IMR-90 (cell line): ENCODE data around the gene SYPL1. TPM values are rescaled to one million over a fixed set of nuclear protein-coding genes. Genes with fewer than 3 reads are reported as not detected.

ENCODE experiments used
- ATAC-seq: fragments of 200-7000 bp; cut with Tn5 transposase; 2 replicates; pipeline ENCODE4 v1.9.1; 2020; ENCODE audit warnings: low read depth, mild to moderate bottlenecking, moderate library complexity
- BruUV-seq: library from RNA; stranded (reverse); fragments of 400-500 nt; replicated peaks from 2 replicates; lab custom pipeline; 2021; lab: Mats Ljungman, UMichigan
- CTCF ChIA-PET: fragments of 300-600 bp; formaldehyde crosslinking; extraction: SDS; loops from one replicate; lab custom pipeline; 2021; ENCODE audit warnings: antibody characterized with exemption; lab: Yijun Ruan, JAX
- POLR2A ChIA-PET: fragments of 300-600 bp; sonication (Branson Sonifier 250); formaldehyde crosslinking; loops from one replicate; lab custom pipeline; 2022; ENCODE audit warnings: antibody characterized with exemption; ENCODE audit not compliant: unreplicated experiment; lab: Charles Lee
- DNase-seq: peaks from one replicate; pipeline ENCODE4 v3.0.0; 2013
- H2AFZ ChIP-seq: replicated peaks from 2 replicates; pipeline ENCODE3; 2013; ENCODE audit warnings: low read length, mild to moderate bottlenecking; ENCODE audit not compliant: poor library complexity
- H2AK5ac ChIP-seq: 2 replicates; pipeline ENCODE4 v1.6.1; 2013; ENCODE audit warnings: low read depth, low read length, inconsistent platforms
- H2AK9ac ChIP-seq: replicated peaks from 2 replicates; pipeline ENCODE3; 2013; ENCODE audit warnings: mild to moderate bottlenecking, low read depth, low read length, moderate library complexity; ENCODE audit not compliant: poor library complexity
- H2BK120ac ChIP-seq: 2 replicates; pipeline ENCODE4 v1.6.1; 2013; ENCODE audit warnings: low read depth, low read length, inconsistent platforms
- H2BK15ac ChIP-seq: 3 replicates; pipeline ENCODE4 v1.6.1; 2013; ENCODE audit warnings: low read depth, low read length, inconsistent platforms
- H2BK20ac ChIP-seq: 2 replicates; pipeline ENCODE4 v1.6.1; 2013; ENCODE audit warnings: low read depth, mild to moderate bottlenecking, inconsistent platforms, low read length, moderate library complexity
- H2BK5ac ChIP-seq: 2 replicates; pipeline ENCODE4 v1.6.1; 2013; ENCODE audit warnings: mild to moderate bottlenecking, low read depth, low read length, inconsistent platforms; ENCODE audit not compliant: poor library complexity, severe bottlenecking
- H3K14ac ChIP-seq: replicated peaks from 2 replicates; pipeline ENCODE4 v1.6.1; 2013; ENCODE audit warnings: low read depth, low read length, inconsistent platforms
- H3K18ac ChIP-seq: 2 replicates; pipeline ENCODE4 v1.6.1; 2013; ENCODE audit warnings: low read depth, low read length, control low read depth
- H3K23ac ChIP-seq: 2 replicates; pipeline ENCODE4 v1.6.1; 2013; ENCODE audit warnings: low read depth, low read length, inconsistent platforms
- H3K27ac ChIP-seq: 2 replicates; pipeline ENCODE4 v1.5.1; 2013; ENCODE audit warnings: mild to moderate bottlenecking, control low read depth, low read length; ENCODE audit not compliant: insufficient read depth
- H3K27me3 ChIP-seq: 2 replicates; pipeline ENCODE4 v1.6.1; 2013; ENCODE audit warnings: low read length; ENCODE audit not compliant: control insufficient read depth, insufficient read depth
- H3K36me3 ChIP-seq: 2 replicates; pipeline ENCODE4 v1.6.1; 2013; ENCODE audit warnings: low read length, mixed read lengths; ENCODE audit not compliant: control insufficient read depth, insufficient read depth
- H3K4ac ChIP-seq: 2 replicates; pipeline ENCODE4 v1.6.1; 2013; ENCODE audit warnings: low read depth, low read length, inconsistent platforms
- H3K4me1 ChIP-seq: 2 replicates; pipeline ENCODE4 v1.6.1; 2013; ENCODE audit warnings: low read length, mixed read lengths; ENCODE audit not compliant: control insufficient read depth, insufficient read depth
- H3K4me2 ChIP-seq: 2 replicates; pipeline ENCODE4 v1.6.1; 2013; ENCODE audit warnings: low read depth, mild to moderate bottlenecking, control low read depth, low read length, moderate library complexity
- H3K4me3 ChIP-seq: 2 replicates; pipeline ENCODE4 v1.5.1; 2013; ENCODE audit warnings: low read depth, mild to moderate bottlenecking, control low read depth, low read length, moderate library complexity; ENCODE audit not compliant: insufficient read depth
- H3K56ac ChIP-seq: 2 replicates; pipeline ENCODE4 v1.6.1; 2013; ENCODE audit warnings: low read length, inconsistent platforms; ENCODE audit not compliant: insufficient read depth; ENCODE audit errors: extremely low read depth
- H3K79me1 ChIP-seq, 2 experiments: 2 replicates each; pipeline ENCODE4 v1.6.1; 2013; ENCODE audit warnings: low read length in 2 of 2, inconsistent platforms in 1 of 2, low read depth in 1 of 2
- H3K9ac ChIP-seq: 2 replicates; pipeline ENCODE4 v1.6.1; 2013; ENCODE audit warnings: low read depth, low read length, control low read depth
- H3K9me1 ChIP-seq: 2 replicates; pipeline ENCODE4 v1.6.1; 2013; ENCODE audit warnings: low read length, inconsistent platforms; ENCODE audit not compliant: insufficient read depth
- H3K9me3 ChIP-seq: 2 replicates; pipeline ENCODE4 v1.6.1; 2013; ENCODE audit warnings: low read length; ENCODE audit not compliant: control insufficient read depth, insufficient read depth
- H4K20me1 ChIP-seq: 2 replicates; pipeline ENCODE4 v1.6.1; 2013; ENCODE audit warnings: low read length, inconsistent platforms; ENCODE audit not compliant: insufficient read depth
- H4K5ac ChIP-seq: 2 replicates; pipeline ENCODE4 v1.6.1; 2013; ENCODE audit warnings: mild to moderate bottlenecking, low read depth, low read length, control low read depth
- H4K8ac ChIP-seq, 2 experiments: 2 replicates each; pipeline ENCODE4 v1.6.1; 2013; ENCODE audit warnings: low read depth in 2 of 2, low read length in 2 of 2, control low read depth in 1 of 2, inconsistent platforms in 1 of 2
- H4K91ac ChIP-seq: 2 replicates; pipeline ENCODE4 v1.6.1; 2013; ENCODE audit warnings: low read depth, low read length, inconsistent platforms; ENCODE audit not compliant: insufficient read depth
- BHLHE40 ChIP-seq: fragments of 150-350 bp; IDR thresholded peaks from 2 replicates; pipeline ENCODE4 v1.6.1; 2016; ENCODE audit warnings: mild to moderate bottlenecking, low read depth, low read length
- CEBPB ChIP-seq: IDR thresholded peaks from 2 replicates; pipeline ENCODE4 v1.6.1; 2012; ENCODE audit warnings: low read depth, low read length, improper control_type of control experiment
- CHD1 ChIP-seq: IDR thresholded peaks from 2 replicates; pipeline ENCODE4 v1.6.1; 2012; ENCODE audit warnings: low read depth, low read length, improper control_type of control experiment
- FOS ChIP-seq: fragments of 150-350 bp; IDR thresholded peaks from 2 replicates; pipeline ENCODE4 v1.6.1; 2016; ENCODE audit warnings: low read depth, low read length
- MAFK ChIP-seq: IDR thresholded peaks from 2 replicates; pipeline ENCODE4 v1.6.1; 2012; ENCODE audit warnings: low read depth, low read length, improper control_type of control experiment
- MAZ ChIP-seq: IDR thresholded peaks from 2 replicates; pipeline ENCODE4 v1.6.1; 2012; ENCODE audit warnings: low read depth, mild to moderate bottlenecking, low read length, improper control_type of control experiment, moderate library complexity, borderline replicate concordance
- MXI1 ChIP-seq: IDR thresholded peaks from 2 replicates; pipeline ENCODE4 v1.6.1; 2012; ENCODE audit warnings: low read depth, mild to moderate bottlenecking, low read length, moderate library complexity, borderline replicate concordance
- NFE2L2 ChIP-seq: fragments of 150-350 bp; IDR thresholded peaks from 2 replicates; pipeline ENCODE4 v1.6.1; 2016; ENCODE audit warnings: low read depth, mild to moderate bottlenecking, low read length
- POLR2A ChIP-seq: IDR thresholded peaks from 2 replicates; pipeline ENCODE4 v1.6.1; 2012; ENCODE audit warnings: mild to moderate bottlenecking, low read depth, low read length
- RAD21 ChIP-seq: IDR thresholded peaks from 2 replicates; pipeline ENCODE4 v1.6.1; 2012; ENCODE audit warnings: low read length, improper control_type of control experiment
- RCOR1 ChIP-seq: IDR thresholded peaks from 2 replicates; pipeline ENCODE4 v1.6.1; 2012; ENCODE audit warnings: mild to moderate bottlenecking, low read length, improper control_type of control experiment; ENCODE audit not compliant: insufficient replicate concordance
- RFX5 ChIP-seq: IDR thresholded peaks from 2 replicates; pipeline ENCODE4 v1.8.0; 2012; ENCODE audit warnings: low read depth, mild to moderate bottlenecking, low read length, moderate library complexity
- SMC3 ChIP-seq: fragments of 150-350 bp; IDR thresholded peaks from 2 replicates; pipeline ENCODE4 v1.6.1; 2016; ENCODE audit warnings: low read depth, mild to moderate bottlenecking, antibody characterized with exemption, low read length, moderate library complexity
- WGBS, 2 experiments: methylation state at CpG; one replicate each; pipeline versions ENCODE4 v1.1.5 to v1.1.7; 2013; ENCODE audit warnings: missing lambda C conversion rate in 2 of 2; ENCODE audit not compliant: insufficient read length in 1 of 2; ENCODE audit errors: extremely low coverage in 2 of 2; 5-methylcytosine and 5-hydroxymethylcytosine counted together
- dilution Hi-C: fragments of 300-500 bp; cut with HindIII; formaldehyde crosslinking; loops from one replicate; pipeline ENCODE4 v1.14.3; 2018; ENCODE audit warnings: low sequenced_read_pairs; ENCODE audit not compliant: unreplicated experiment
- in situ Hi-C: fragments of 300-500 bp; cut with MboI; formaldehyde crosslinking; loops from 3 replicates; pipeline ENCODE4 v1.14.3; 2019; ENCODE audit warnings: low sequenced_read_pairs, inconsistent platforms, mixed read lengths
- intact Hi-C: fragments of 100-400 bp; cut with micrococcal nuclease; formaldehyde crosslinking; loops from 2 replicates; pipeline ENCODE4 v1.10.0; 2022
- polyA plus RNA-seq, 3 experiments: library from polyadenylated mRNA; depleted of rRNA; stranded (reverse); fragments of >200 nt; gene quantifications; 2 replicates each; pipeline ENCODE4 v1.2.3, GENCODE V29; 2012; ENCODE audit warnings: low replicate concordance in 1 of 3
- total RNA-seq: library from RNA; depleted of rRNA; stranded (reverse); fragments of >200 nt; gene quantifications from 2 replicates; pipeline ENCODE4 v1.2.3, GENCODE V29; 2012
- TF ChIP-seq, protein P1 (sequence below): conservative IDR thresholded peaks from 2 replicates; pipeline ENCODE4 v1.5.1; 2012; ENCODE audit warnings: mild to moderate bottlenecking, low read depth, low read length, improper control_type of control experiment
- TF ChIP-seq, protein P2 (sequence below): fragments of 150-350 bp; IDR thresholded peaks from 2 replicates; pipeline ENCODE4 v1.6.1; 2017; ENCODE audit warnings: mild to moderate bottlenecking, antibody characterized with exemption, low read length, low read depth

The SYPL1 gene
- total and polyA plus RNA-seq, 2 of the 4 experiments (the other 2 are of a cell fraction), result 19.0 to 45.0 TPM

DNA sequence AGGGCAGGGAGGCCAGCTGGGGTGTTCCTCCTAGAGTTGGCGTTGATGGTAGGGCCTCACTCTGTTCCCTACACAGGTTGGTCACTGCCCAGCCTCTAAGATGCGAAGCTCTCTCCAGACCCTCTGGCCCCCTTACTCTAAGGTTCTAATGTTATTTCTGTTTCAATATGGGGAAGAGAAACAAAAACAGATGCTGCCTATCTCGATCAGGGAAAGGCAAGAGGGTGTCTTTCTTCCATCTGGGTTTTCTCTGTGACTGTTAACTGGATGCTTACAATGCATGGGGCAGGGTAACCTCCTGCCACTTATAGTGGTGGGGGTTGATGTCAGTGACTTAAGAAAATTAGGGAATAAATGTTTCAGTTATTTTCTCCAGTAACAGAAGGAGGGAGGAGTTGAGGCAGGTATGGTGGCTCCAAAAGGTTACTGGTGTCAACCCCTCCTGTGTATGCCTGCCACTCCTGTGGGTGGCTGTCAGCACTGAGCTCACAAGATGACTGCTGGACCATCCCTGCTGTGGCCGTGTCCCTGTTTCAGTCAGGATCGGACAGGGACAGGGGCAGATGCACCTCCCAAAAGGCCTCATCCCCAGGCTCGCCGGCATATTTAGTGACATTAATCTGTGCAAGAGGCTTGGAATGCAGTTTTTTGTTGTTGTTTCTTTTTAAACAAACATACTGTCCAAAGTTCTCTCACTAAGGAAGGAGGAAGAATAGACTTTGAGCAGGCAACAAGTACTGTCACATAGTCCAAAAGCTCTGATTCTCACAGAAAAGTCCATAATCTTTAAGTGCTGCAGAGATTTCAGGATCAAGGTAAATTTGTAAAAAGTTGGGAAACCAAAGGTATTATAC is 39.6 kb upstream of the SYPL1 start:
- BruUV-seq, result no TSS peak
- Histone ChIP-seq H3K4ac (no peak overlapping the region), H2AFZ (no peak overlapping the region), H2BK120ac (no peak overlapping the region), H3K4me1 (no peaks in the 10 kb centered on the region), H4K20me1 (no peaks in the 10 kb centered on the region), H4K5ac (no peak overlapping the region), H3K79me1 (no peaks in the 10 kb centered on the region), H4K8ac (no peak overlapping the region), H3K4me2 (no peak overlapping the region), H3K18ac (no peak overlapping the region), H3K56ac (no peak overlapping the region), H2AK5ac (no peak overlapping the region), H4K91ac (no peak overlapping the region), H3K9ac (no peak overlapping the region), H3K14ac (no peak overlapping the region), H2BK20ac (no peak overlapping the region), H3K23ac (no peak overlapping the region), H3K36me3 (no peaks in the 10 kb centered on the region), H3K9me3 (no peaks in the 10 kb centered on the region), H2BK15ac (no peak overlapping the region), H3K4me3 (no peak overlapping the region), H3K27me3 (peaks cover 27% of the 10 kb centered on the region), H3K27ac (no peak overlapping the region), H3K9me1 (no peaks in the 10 kb centered on the region), H2AK9ac (peak overlapping the region; percentile 53), H2BK5ac (no peak overlapping the region)
- in situ Hi-C loops, result loop anchor here (5.0 kb wide), 1 partner anchor 94 kb away; no protein-coding TSS in a partner anchor
- CTCF ChIA-PET, result interaction anchor here (1.3 to 1.6 kb wide), 2 partner anchors 94 to 217 kb away, joined by 3 to 4 read pairs; no protein-coding TSS in a partner anchor
- POLR2A ChIA-PET, result no interaction called here
- ATAC-seq (peak; percentile 15; the same call in 1 of the 2 replicates), DNase-seq (no peak)
- no CpG with 5 or more reads among the region's 7 CpGs for WGBS, 2 experiments
- intact Hi-C loops, result loop anchor here (2.0 to 10.0 kb wide), 4 partner anchors 39 to 391 kb away; partner anchors contain the start of genes ATXN7L1 and SYPL1
- dilution Hi-C loops, result no loop called here
- TF ChIP-seq MAZ (no peak), RAD21 (no peak), CHD1 (no peak), FOS (no peak), NFE2L2 (no peak), MXI1 (no peak), MAFK (no peak), SMC3 (no peak), POLR2A (no peak), RCOR1 (no peak), CEBPB (no peak), BHLHE40 (no peak), RFX5 (no peak)
- TF ChIP-seq, protein P1, sequence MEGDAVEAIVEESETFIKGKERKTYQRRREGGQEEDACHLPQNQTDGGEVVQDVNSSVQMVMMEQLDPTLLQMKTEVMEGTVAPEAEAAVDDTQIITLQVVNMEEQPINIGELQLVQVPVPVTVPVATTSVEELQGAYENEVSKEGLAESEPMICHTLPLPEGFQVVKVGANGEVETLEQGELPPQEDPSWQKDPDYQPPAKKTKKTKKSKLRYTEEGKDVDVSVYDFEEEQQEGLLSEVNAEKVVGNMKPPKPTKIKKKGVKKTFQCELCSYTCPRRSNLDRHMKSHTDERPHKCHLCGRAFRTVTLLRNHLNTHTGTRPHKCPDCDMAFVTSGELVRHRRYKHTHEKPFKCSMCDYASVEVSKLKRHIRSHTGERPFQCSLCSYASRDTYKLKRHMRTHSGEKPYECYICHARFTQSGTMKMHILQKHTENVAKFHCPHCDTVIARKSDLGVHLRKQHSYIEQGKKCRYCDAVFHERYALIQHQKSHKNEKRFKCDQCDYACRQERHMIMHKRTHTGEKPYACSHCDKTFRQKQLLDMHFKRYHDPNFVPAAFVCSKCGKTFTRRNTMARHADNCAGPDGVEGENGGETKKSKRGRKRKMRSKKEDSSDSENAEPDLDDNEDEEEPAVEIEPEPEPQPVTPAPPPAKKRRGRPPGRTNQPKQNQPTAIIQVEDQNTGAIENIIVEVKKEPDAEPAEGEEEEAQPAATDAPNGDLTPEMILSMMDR, result no peak
- TF ChIP-seq, protein P2, sequence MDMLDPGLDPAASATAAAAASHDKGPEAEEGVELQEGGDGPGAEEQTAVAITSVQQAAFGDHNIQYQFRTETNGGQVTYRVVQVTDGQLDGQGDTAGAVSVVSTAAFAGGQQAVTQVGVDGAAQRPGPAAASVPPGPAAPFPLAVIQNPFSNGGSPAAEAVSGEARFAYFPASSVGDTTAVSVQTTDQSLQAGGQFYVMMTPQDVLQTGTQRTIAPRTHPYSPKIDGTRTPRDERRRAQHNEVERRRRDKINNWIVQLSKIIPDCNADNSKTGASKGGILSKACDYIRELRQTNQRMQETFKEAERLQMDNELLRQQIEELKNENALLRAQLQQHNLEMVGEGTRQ, result no peak
